Occipital lobe (tissue), 2 donors: Measurements from ENCODE around the gene ATP6V0E1. TPM values are rescaled to one million over a fixed set of nuclear protein-coding genes. Genes with fewer than 3 reads are reported as not detected.
A peak's percentile ranks its signal among the peaks of the same experiment; 100 is the strongest.

ENCODE experiments used
- DNase-seq: peaks from one replicate; lab custom pipeline; 2025; lab: John Stamatoyannopoulos, UW
- total RNA-seq: library from RNA; depleted of rRNA; stranded (reverse); fragments of >200 nt; gene quantifications from one replicate; pipeline ENCODE4 v1.2.3, GENCODE V29; 2014

ATP6V0E1 gene
- total RNA-seq, result 43.5 TPM

- DNase-seq, result peak; percentile 96
Observed at GRCh38 chr5:172983542-172984243, at the start of gene ATP6V0E1. ATP6V0E1 (plus strand) TSS chr5:172983771; CDS start chr5:172983861, 90 bp downstream.

DNA sequence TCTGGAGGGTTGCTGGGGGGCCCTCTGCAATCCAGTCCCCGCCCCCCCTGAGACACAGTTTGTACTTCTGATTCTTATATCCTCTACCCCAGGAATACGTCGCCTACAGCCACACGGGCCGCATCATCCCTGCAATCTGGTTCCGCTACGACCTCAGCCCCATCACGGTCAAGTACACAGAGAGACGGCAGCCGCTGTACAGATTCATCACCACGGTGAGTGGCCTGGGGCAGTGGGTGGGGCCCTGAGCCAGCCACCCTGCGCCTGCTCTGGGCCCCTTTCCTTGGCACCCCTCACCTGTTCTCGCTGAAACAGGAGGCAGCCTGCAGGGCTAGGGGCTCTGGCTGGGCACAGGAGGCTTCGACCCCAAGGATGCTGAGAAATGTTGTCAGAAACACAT, 48.5 kb upstream of the ATP6V0E1 start:
- no peak for DNase-seq

- no peak for DNase-seq
Observed at GRCh38 chr5:172936401-172936800, 47.2 kb upstream of the ATP6V0E1 start.

GRCh38 chr5:172939071-172939470, 44.5 kb upstream of the ATP6V0E1 start:
- no peak for DNase-seq

- no peak for DNase-seq
Observed at GRCh38 chr5:172939611-172940267, 43.8 kb upstream of the ATP6V0E1 start.

DNA sequence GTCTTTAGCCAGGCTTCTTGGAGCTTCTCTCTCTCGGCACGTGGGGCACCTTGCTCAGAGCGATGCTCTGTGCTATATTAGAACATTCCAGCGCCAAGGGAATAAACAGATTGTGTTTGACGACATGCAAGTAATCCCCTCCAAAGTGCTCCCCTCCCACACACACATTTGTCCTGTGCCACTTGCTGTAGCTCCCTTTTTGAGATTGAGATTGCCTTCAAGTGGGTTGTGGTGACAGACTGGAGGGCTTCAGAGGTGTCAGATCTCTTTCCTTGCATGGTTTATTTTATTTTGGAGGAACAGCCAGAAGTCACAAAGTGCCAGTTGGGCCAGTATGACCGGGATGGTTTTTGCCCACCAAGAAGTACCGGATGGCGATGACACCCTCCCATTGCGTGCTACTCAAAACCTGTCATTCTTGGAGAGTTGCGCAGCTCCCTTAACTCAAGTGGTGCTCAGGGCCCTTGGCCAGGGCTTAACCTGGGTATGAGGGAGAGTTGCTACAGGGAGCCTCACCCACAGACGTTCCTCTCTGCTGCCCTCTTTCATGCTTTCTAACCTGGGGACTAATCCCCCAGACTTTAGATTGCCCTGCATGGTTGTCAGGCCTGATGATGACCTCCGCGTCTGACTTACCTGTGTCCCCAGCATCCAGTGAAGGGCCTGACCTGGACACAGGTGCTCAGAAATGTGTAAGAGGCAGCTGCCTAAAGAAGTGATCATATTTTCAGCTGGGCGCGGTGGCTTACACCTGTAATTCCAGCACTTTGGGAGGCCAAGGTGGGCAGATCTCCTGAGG, 43.1 kb upstream of the ATP6V0E1 start:
- DNase-seq, result no peak

DNA sequence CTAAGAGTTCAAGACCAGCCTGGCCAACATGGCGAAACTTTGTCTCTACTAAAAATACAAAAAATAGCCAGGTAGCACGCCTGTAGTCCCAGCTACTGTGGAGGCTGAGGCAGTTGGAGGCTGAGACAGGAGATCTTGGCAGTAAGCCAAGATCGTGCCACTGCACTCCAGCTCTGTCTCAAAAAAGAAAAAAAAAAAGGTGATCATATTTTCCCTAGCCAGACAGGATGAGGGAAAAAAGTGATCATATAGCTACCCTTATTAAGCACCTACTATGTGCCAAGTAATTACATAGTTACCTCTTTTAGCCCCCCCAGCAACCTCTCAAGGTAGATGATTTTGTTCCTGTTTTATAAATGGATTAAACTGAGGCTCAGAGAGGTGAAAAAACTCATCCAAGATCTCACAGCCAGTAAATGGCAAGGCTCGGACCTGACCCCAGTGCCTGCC, 42.5 kb upstream of the ATP6V0E1 start:
- DNase-seq, result no peak

DNA sequence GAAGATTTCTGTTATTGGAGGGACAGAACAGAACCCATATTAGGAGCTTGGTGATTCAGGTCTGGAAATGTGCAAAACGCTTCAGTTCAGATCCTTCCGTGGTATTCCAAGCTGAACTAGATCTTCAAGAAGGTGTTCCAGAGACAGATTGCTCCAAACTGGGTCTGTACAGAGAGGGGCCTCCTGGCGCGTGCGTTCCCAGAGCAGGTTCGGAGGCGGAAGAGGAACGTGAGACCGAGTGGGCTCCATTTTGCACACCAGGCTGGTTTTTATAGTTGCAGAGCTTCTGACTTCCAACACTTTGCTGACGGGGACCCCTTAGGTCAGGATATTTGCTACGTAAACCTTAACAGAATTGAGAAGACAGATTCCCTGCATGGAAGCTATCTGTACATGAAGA, 41.0 kb upstream of the ATP6V0E1 start:
- DNase-seq, result no peak

DNA sequence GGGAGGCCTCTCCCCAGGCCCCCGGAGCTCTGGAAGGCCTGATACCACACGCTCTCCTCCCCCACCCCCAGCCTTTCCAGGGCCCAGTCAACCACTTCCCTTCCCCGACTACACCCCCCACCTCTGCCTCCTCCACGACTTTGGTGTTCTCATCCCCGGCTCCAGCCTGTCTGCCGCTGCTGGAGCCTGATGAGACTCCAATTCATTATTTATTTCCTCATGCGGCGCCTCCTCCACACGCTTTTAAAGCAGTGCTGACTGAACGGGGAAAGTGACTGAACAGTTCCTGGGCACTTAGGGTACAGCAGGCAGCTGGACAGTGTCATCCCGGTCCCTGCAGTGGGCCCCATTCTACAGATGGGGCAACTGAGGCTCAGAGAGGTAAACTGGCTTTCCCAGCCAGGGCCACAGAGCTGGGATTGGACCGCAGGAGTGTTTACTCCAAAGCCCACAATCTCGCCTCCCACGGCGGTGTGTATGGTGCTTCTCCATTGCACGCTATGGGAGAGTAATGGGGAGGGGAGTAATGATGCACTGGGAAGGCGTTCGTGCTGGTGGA, 40.2 kb upstream of the ATP6V0E1 start:
- DNase-seq, result no peak

- no peak for DNase-seq
Observed at GRCh38 chr5:172943906-172944305, 39.7 kb upstream of the ATP6V0E1 start.

- no peak for DNase-seq
Observed at GRCh38 chr5:172944741-172945140, 38.8 kb upstream of the ATP6V0E1 start.

DNA sequence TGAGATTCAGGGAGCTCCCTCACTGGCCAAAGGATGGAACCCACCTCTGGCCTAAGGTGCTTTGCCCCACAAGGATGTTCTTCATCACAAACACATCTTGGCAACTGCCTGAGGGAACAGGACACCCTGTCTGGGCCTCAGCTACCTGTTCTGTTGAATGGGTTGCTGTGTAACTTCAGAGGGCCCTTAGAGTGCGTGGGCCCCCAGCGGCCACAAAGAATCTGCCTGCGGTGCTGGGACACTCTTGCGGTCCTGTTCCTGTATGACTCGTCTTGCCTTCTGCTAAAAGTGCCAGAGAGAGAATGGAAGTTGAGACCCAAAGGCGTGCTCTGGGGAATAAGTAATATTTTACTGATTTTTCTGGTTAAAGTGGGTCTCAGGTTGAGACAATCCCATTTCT, 38.4 kb upstream of the ATP6V0E1 start:
- DNase-seq, result no peak

GRCh38 chr5:172946146-172946545, 37.4 kb upstream of the ATP6V0E1 start:
- no peak for DNase-seq

GRCh38 chr5:172949426-172949825, 34.1 kb upstream of the ATP6V0E1 start:
- no peak for DNase-seq

DNA sequence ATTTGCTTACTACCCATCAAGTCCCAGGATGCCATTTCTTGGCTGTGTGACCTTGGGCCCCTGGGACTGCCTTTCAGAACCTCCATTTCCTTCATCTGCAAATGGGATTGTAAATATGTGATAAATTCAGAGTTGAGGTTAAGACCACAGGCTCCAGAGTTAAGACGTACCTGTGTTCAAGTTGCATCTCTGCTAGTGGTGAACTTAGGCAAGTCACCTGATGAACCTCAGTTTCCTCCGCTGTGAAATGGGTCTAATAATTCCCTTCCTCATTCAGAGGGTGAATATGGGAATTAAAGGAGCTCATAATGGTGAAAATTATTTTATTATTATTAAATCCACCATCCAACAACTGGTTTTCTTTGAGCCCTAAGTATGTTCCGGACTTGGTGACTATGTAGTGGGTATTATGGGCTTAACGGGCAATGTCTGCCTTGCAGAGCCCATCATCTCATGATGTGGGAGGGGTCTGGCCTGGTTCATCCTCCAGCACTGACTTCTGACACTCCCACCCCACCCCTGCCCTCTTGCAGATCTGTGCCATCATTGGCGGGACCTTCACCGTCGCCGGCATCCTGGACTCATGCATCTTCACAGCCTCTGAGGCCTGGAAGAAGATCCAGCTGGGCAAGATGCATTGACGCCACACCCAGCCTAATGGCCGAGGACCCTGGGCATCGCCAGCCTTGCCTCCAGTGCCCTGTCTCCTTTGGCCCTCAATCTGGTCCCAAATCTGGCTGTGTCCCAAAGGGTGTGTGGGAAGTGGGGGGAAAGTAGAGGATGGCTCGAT, 33.2 kb upstream of the ATP6V0E1 start:
- no peak for DNase-seq

DNA sequence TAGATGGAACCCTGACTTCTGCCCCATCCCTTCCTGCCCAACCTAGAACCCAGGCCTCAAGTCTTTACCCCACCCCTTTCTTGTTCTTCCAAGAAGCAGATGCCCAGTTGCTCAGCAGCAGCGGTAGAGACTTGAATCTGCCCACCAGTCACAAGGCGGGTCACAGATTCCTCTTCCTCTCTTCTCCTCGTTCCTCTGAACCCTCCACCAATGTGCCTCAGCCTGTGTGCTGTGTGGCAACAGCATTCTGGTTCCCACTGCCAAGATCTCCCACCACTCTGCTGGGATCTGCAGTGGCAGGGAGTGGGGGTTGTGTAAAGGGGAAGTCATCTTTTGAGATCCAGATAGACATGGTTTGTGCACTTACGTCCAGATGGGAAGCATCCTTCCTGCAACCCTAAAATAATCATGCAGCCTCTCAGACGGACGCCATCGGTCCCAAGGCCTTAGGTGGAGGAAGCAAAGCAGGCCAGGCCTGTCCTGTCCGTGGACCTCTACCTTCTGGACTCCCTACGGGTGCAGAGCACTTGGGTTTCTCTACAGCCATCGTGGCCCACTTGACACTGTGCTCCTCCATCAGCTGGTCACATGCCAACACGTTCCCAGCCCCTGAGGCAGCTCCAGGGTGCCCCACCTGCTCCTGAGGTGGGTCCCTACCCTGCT, 32.1 kb upstream of the ATP6V0E1 start:
- DNase-seq, result no peak

DNA sequence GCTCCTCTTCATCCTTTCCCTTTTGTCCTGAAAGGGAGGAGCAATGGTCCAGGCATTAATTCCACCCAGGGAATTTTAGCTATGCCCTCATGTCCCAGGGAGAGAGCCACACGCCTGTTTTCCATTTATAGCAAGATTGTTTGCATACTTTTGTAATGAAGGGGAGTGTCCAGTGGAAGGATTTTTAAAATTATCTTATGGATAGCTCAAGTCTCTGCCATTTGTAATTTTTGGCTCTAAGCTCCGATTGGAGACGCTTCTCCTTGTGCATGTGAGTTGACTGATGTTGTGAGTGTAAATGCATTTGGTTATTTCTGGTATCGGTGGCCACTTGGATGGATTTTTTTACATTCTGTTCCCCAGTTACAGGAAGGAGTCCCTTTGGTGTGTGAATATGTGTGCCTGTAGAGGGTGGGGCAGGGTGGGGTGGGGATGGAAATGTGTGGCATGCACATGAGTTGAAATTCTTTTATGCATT, 31.5 kb upstream of the ATP6V0E1 start:
- no peak for DNase-seq

DNA sequence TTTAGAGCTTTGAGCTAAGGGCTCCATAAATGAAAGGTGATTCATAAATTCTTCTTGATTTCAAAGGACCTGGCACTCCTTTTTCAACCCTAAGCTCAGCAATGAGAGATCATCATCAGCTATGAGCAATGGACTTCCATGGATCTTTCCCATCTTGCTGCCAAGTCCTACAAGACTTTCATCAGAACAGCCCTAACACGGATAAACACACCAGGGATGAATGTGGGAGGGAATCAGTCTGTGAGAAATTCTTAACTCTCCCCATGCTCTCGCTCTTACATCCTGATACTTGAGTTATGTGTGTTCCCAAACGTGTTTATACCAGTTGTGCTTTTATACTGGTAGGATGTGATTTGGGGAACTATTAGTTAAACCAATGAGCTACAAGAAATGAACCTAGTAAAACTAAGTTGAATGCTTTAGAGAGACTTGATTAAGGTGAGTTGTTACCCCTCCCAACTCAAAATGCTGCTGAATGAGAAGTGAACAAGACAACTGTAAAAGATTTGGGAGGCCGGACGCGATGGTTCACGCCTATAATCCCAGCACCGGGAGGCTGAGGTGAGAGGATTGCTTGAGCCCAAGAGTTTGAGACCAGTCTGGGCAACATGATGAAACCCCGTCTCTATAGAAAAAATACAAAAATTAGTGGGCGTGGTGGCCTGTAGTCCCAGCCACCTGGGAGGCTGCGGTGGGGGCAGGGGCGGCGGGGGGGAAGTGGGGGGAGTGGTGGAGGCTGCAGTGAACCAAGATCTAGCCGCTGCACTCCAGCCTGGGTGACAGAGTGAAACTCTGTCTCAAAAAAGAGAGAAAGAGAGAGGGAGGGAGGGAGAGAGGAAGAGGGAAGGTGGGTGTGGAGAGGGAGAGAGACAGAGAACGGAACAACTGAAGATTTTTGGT, 29.5 kb upstream of the ATP6V0E1 start:
- DNase-seq, result no peak

- no peak for DNase-seq
Observed at GRCh38 chr5:172954751-172955159, 28.8 kb upstream of the ATP6V0E1 start.
